Mesothelial cell of epicardium (in vitro differentiated cells): ENCODE results near the gene NGEF. TPM values are rescaled to one million over a fixed set of nuclear protein-coding genes. Genes with fewer than 3 reads are reported as not detected.

Experiments
- DNase-seq, 2 experiments: peaks; one replicate each; pipeline ENCODE4 v3.0.0; 2021; ENCODE audit warnings: low spot score in 2 of 2; ENCODE audit not compliant: unreplicated experiment in 2 of 2
- H3K27ac Mint-ChIP-seq: 2 replicates; pipeline ENCODE4 v1.8.0; 2021; ENCODE audit warnings: mixed read lengths
- H3K27me3 Mint-ChIP-seq: 2 replicates; pipeline ENCODE4 v1.8.0; 2021; ENCODE audit warnings: low read depth, mixed read lengths
- H3K36me3 Mint-ChIP-seq: 2 replicates; pipeline ENCODE4 v1.8.0; 2021; ENCODE audit warnings: mixed read lengths
- H3K4me1 Mint-ChIP-seq: 2 replicates; pipeline ENCODE4 v1.8.0; 2021; ENCODE audit warnings: mixed read lengths
- H3K4me3 Mint-ChIP-seq: 2 replicates; pipeline ENCODE4 v1.8.0; 2021; ENCODE audit warnings: mild to moderate bottlenecking, moderate library complexity, mixed read lengths
- H3K9me3 Mint-ChIP-seq: 2 replicates; pipeline ENCODE4 v1.8.0; 2021; ENCODE audit warnings: mixed read lengths
- CTCF ChIP-seq: fragments of 200-600 bp; sonication (generic); IDR thresholded peaks from one replicate; pipeline ENCODE4 v1.5.0; 2021; ENCODE audit warnings: antibody characterized with exemption; ENCODE audit not compliant: unreplicated experiment
- total RNA-seq: library from RNA; stranded (reverse); gene quantifications from 3 replicates; pipeline ENCODE4 v1.2.1, GENCODE V29; 2021

NGEF gene
- total RNA-seq, 1 donor from 2014 or later, result 0.51 TPM

- H3K27me3 Mint-ChIP-seq, result no peaks in the 10 kb centered on the region
- H3K4me1 Mint-ChIP-seq, result peaks cover 5% of the 10 kb centered on the region
- no peaks in the 10 kb centered on the region for H3K9me3 Mint-ChIP-seq
- no peak overlapping the region for H3K4me3 Mint-ChIP-seq
- no peak for DNase-seq
- H3K27ac Mint-ChIP-seq, result no peak overlapping the region
- no peak for TF ChIP-seq CTCF
- H3K36me3 Mint-ChIP-seq, result no peaks in the 10 kb centered on the region
Observed at GRCh38 chr2:233035426-233036161, 22.5 kb upstream of the NGEF start.

GRCh38 chr2:233034091-233034882 lies 21.2 kb upstream of the NGEF start:
- TF ChIP-seq CTCF, result no peak

GRCh38 chr2:233033672-233034071 lies 20.6 kb upstream of the NGEF start:
- H3K36me3 Mint-ChIP-seq, result no peaks in the 10 kb centered on the region
- no peak for TF ChIP-seq CTCF
- peaks cover 3% of the 10 kb centered on the region for H3K9me3 Mint-ChIP-seq

More at GRCh38 chr2:233034091-233034882, 21.2 kb upstream of the NGEF start:
- no peak for DNase-seq
- Mint-ChIP-seq H3K27me3 (no peaks in the 10 kb centered on the region), H3K4me3 (no peak overlapping the region), H3K4me1 (peaks cover 5% of the 10 kb centered on the region), H3K27ac (no peak overlapping the region), H3K9me3 (peaks cover 2% of the 10 kb centered on the region), H3K36me3 (no peaks in the 10 kb centered on the region)

GRCh38 chr2:233032551-233033320 lies 19.7 kb upstream of the NGEF start, which contains the start of gene NEU2:
Gene NEU2, plus strand, starts transcription at chr2:233032672. Its CDS starts 0 bp downstream, at chr2:233032672.
- H3K4me1 Mint-ChIP-seq, result peaks cover 5% of the 10 kb centered on the region

More at GRCh38 chr2:233033672-233034071, 20.6 kb upstream of the NGEF start:
- Mint-ChIP-seq H3K27ac (no peak overlapping the region), H3K4me1 (peaks cover 5% of the 10 kb centered on the region), H3K4me3 (no peak overlapping the region), H3K27me3 (no peaks in the 10 kb centered on the region)
- DNase-seq, result no peak

More at GRCh38 chr2:233032551-233033320, 19.7 kb upstream of the NGEF start, which contains the start of gene NEU2:
- H3K9me3 Mint-ChIP-seq, result peaks cover 3% of the 10 kb centered on the region
- H3K27me3 Mint-ChIP-seq, result no peaks in the 10 kb centered on the region
- H3K4me3 Mint-ChIP-seq, result no peak within 1 kb of the TSS
- H3K36me3 Mint-ChIP-seq, result no peaks in the 10 kb centered on the region
- H3K27ac Mint-ChIP-seq, result no peak within 1 kb of the TSS
- no peak for DNase-seq
- no peak for TF ChIP-seq CTCF
